ENCODE data around the gene SHISA6.

SHISA6 gene

DNA sequence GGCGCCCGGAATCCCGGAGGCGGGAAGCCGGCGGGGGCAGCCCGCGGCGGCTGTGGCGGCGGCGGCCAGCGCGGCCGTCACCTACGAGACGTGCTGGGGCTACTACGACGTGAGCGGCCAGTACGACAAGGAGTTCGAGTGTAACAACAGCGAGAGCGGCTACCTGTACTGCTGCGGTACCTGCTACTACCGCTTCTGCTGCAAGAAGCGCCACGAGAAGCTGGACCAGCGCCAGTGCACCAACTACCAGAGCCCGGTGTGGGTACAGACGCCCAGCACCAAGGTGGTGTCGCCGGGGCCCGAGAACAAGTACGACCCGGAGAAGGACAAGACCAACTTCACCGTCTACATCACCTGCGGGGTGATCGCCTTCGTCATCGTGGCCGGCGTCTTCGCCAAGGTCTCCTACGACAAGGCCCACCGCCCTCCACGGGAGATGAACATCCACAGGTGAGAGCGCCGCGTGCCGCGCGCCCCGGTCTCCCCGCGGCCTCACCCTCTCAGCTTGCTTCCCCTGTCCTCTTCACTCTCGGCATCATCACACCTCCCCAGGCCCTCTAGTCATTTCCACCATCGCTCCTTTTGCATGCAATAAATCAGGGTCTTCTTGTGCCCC lies 706 bp downstream of the SHISA6 start (continued):
- TF ChIP-seq PPARA (CRISPR knock-in tag; IDR thresholded peaks at IDR 0.05; ENCODE audit: borderline replicate concordance), result no peak
- TF ChIP-seq, protein P1, sequence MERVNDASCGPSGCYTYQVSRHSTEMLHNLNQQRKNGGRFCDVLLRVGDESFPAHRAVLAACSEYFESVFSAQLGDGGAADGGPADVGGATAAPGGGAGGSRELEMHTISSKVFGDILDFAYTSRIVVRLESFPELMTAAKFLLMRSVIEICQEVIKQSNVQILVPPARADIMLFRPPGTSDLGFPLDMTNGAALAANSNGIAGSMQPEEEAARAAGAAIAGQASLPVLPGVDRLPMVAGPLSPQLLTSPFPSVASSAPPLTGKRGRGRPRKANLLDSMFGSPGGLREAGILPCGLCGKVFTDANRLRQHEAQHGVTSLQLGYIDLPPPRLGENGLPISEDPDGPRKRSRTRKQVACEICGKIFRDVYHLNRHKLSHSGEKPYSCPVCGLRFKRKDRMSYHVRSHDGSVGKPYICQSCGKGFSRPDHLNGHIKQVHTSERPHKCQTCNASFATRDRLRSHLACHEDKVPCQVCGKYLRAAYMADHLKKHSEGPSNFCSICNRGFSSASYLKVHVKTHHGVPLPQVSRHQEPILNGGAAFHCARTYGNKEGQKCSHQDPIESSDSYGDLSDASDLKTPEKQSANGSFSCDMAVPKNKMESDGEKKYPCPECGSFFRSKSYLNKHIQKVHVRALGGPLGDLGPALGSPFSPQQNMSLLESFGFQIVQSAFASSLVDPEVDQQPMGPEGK (CRISPR knock-in tag; IDR thresholded peaks at IDR 0.05; ENCODE audit: borderline replicate concordance), result no peak

DNA sequence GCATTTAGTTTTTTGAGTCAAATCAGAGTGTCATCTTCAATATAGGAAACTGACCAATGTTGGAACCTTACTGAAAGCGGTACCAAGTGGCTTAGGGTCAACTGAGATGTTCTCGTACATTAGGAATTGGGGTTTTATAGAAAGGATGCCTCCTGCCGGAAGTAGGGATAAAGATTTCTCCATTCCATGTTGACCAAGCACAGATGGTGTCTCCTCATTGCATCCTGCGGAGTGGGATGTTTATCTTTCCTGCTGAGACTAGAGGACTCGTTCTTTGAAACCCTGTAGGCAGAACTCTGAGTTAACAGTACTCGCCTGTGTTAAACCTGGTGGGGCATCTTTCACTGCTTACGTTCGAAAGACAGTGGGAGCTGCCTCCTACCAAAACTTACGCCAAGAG lies 1.4 kb downstream of the SHISA6 start:
- no peak for ATAC-seq

DNA sequence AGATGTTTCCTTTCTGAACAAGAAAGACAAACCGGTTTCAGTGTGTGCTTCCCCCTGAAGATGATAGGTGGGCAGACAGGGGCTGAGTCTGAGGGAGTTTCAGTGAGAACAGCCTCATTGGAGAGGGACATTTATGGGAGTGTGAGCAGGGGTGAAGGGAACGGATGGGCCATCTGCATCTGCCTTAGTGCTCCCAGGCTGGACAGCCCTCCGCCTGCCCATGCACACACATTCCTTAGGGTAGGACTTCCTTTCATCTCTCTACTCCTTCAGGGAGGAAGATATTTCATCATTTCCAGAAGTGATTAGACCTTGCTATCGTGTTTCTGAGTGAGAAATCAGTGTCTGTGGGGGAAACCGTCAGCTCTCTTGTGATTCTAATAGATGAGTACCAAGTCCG lies 3.8 kb downstream of the SHISA6 start:
- TF ChIP-seq ESRRG (CRISPR knock-in tag; IDR thresholded peaks at IDR 0.05), result no peak
- TF ChIP-seq RARB (CRISPR knock-in tag; IDR thresholded peaks at IDR 0.05), result no peak
- no peak for TF ChIP-seq ARNTL (CRISPR knock-in tag; IDR thresholded peaks at IDR 0.05; ENCODE audit: borderline replicate concordance, low read depth)
- TF ChIP-seq PPARA (CRISPR knock-in tag; IDR thresholded peaks at IDR 0.05; ENCODE audit: borderline replicate concordance), result no peak
- no peak for ATAC-seq

More for the DNA sequence above, 1.4 kb downstream of the SHISA6 start:
- TF ChIP-seq PPARA (CRISPR knock-in tag; IDR thresholded peaks at IDR 0.05; ENCODE audit: borderline replicate concordance), result no peak
- TF ChIP-seq, protein P2, sequence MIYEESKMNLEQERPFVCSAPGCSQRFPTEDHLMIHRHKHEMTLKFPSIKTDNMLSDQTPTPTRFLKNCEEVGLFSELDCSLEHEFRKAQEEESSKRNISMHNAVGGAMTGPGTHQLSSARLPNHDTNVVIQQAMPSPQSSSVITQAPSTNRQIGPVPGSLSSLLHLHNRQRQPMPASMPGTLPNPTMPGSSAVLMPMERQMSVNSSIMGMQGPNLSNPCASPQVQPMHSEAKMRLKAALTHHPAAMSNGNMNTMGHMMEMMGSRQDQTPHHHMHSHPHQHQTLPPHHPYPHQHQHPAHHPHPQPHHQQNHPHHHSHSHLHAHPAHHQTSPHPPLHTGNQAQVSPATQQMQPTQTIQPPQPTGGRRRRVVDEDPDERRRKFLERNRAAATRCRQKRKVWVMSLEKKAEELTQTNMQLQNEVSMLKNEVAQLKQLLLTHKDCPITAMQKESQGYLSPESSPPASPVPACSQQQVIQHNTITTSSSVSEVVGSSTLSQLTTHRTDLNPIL (CRISPR knock-in tag; IDR thresholded peaks at IDR 0.05; ENCODE audit: low read depth), result no peak
- no peak for TF ChIP-seq ZFP30 (CRISPR knock-in tag; IDR thresholded peaks at IDR 0.05)
- no peak for TF ChIP-seq ZFP3 (CRISPR knock-in tag; IDR thresholded peaks at IDR 0.05)
- TF ChIP-seq SNAI2 (CRISPR knock-in tag; IDR thresholded peaks at IDR 0.05), result no peak
- TF ChIP-seq TOX (CRISPR knock-in tag; IDR thresholded peaks at IDR 0.05; ENCODE audit: borderline replicate concordance), result no peak

DNA sequence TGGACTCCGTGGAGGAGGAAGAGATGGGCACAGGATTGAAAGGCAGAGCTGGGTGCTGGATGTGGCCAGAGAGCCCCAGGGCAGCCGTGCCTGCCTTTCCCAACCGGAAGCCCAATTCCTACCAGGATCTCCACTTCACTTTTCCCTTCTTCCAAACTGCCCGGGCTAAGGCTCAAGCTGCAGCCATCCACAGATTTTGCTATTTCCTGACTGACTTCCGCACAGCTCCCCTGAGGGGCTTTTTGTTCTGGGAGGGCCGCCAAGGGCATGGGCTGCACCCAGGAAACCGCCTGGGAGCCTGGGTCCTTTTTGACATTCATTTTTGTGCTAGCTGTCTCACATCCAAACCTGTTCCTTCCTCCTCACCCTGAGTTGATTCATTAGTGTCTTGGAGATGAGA lies 4.2 kb downstream of the SHISA6 start:
- ATAC-seq, result no peak
- TF ChIP-seq ZNF70 (CRISPR knock-in tag; IDR thresholded peaks at IDR 0.05) (no peak), ESRRG (CRISPR knock-in tag; IDR thresholded peaks at IDR 0.05) (no peak), ARNTL (CRISPR knock-in tag; IDR thresholded peaks at IDR 0.05; ENCODE audit: borderline replicate concordance, low read depth) (no peak), ZFP3 (CRISPR knock-in tag; IDR thresholded peaks at IDR 0.05) (no peak), GLIS3 (CRISPR knock-in tag; IDR thresholded peaks at IDR 0.05) (no peak), RARB (CRISPR knock-in tag; IDR thresholded peaks at IDR 0.05) (no peak), ISL1 (CRISPR knock-in tag; IDR thresholded peaks at IDR 0.05) (no peak), TCF4 (CRISPR knock-in tag; IDR thresholded peaks at IDR 0.05; ENCODE audit: borderline replicate concordance) (no peak)
- TF ChIP-seq, protein P3, sequence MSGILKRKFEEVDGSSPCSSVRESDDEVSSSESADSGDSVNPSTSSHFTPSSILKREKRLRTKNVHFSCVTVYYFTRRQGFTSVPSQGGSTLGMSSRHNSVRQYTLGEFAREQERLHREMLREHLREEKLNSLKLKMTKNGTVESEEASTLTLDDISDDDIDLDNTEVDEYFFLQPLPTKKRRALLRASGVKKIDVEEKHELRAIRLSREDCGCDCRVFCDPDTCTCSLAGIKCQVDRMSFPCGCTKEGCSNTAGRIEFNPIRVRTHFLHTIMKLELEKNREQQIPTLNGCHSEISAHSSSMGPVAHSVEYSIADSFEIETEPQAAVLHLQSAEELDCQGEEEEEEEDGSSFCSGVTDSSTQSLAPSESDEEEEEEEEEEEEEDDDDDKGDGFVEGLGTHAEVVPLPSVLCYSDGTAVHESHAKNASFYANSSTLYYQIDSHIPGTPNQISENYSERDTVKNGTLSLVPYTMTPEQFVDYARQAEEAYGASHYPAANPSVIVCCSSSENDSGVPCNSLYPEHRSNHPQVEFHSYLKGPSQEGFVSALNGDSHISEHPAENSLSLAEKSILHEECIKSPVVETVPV (CRISPR knock-in tag; IDR thresholded peaks at IDR 0.05), result no peak
- TF ChIP-seq, protein P4, sequence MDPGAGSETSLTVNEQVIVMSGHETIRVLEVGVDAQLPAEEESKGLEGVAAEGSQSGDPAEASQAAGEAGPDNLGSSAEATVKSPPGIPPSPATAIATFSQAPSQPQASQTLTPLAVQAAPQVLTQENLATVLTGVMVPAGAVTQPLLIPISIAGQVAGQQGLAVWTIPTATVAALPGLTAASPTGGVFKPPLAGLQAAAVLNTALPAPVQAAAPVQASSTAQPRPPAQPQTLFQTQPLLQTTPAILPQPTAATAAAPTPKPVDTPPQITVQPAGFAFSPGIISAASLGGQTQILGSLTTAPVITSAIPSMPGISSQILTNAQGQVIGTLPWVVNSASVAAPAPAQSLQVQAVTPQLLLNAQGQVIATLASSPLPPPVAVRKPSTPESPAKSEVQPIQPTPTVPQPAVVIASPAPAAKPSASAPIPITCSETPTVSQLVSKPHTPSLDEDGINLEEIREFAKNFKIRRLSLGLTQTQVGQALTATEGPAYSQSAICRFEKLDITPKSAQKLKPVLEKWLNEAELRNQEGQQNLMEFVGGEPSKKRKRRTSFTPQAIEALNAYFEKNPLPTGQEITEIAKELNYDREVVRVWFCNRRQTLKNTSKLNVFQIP (CRISPR knock-in tag; IDR thresholded peaks at IDR 0.05; ENCODE audit: borderline replicate concordance, low read depth), result no peak
- TF ChIP-seq, protein P2 (CRISPR knock-in tag; IDR thresholded peaks at IDR 0.05; ENCODE audit: low read depth), result no peak
- TF ChIP-seq, protein P1 (CRISPR knock-in tag; IDR thresholded peaks at IDR 0.05; ENCODE audit: borderline replicate concordance), result no peak

Data from SK-N-SH treated with all-trans-retinoic acid at 6 μM for 48 hours (cell line).